NCI-H1930 (cell line): ENCODE data around the gene PCBD1.
"Not testable (repeated sequence)": the region's sequence is repeated elsewhere in the genome, so short reads cannot be mapped to it uniquely, and the experiment has no call there.

Experiments
- DNase-seq, 2 experiments: peaks; one replicate each; lab custom pipeline; 2025; lab: John Stamatoyannopoulos, UW

Gene PCBD1

GRCh38 chr10:70887804-70888800 lies at the start of gene PCBD1:
Gene PCBD1 (minus strand): TSS chr10:70888565. CDS start chr10:70888533, 32 bp downstream.
- DNase-seq, result peak; percentile 54 to 55

GRCh38 chr10:70937661-70938060 lies 49.3 kb upstream of the PCBD1 start:
- no peak for DNase-seq

- DNase-seq, result no peak
Measured at GRCh38 chr10:70936111-70936510, 47.7 kb upstream of the PCBD1 start.

GRCh38 chr10:70935631-70936030 lies 47.3 kb upstream of the PCBD1 start:
- DNase-seq, result no peak

GRCh38 chr10:70935125-70935625 lies 46.8 kb upstream of the PCBD1 start:
- DNase-seq, result no peak

GRCh38 chr10:70934701-70935100 lies 46.3 kb upstream of the PCBD1 start:
- DNase-seq, result no peak

- no peak for DNase-seq
Measured at GRCh38 chr10:70932392-70933196, 44.2 kb upstream of the PCBD1 start.

GRCh38 chr10:70931168-70931815 lies 42.9 kb upstream of the PCBD1 start:
- DNase-seq, result no peak

GRCh38 chr10:70930263-70931000 lies 42.1 kb upstream of the PCBD1 start:
- no peak for DNase-seq

GRCh38 chr10:70928140-70928539 lies 39.8 kb upstream of the PCBD1 start:
- DNase-seq, result no peak

- no peak for DNase-seq
Measured at GRCh38 chr10:70927189-70927943, 39.0 kb upstream of the PCBD1 start.

- DNase-seq, result no peak
Measured at GRCh38 chr10:70926226-70927000, 38.0 kb upstream of the PCBD1 start.

- DNase-seq, result peak in 1 of 2 experiments; percentile 0
Measured at GRCh38 chr10:70925377-70926225, 37.2 kb upstream of the PCBD1 start.

GRCh38 chr10:70923696-70924095 lies 35.3 kb upstream of the PCBD1 start:
- no peak for DNase-seq

- no peak for DNase-seq
Measured at GRCh38 chr10:70921285-70921684, 32.9 kb upstream of the PCBD1 start.

- DNase-seq, result no peak
Measured at GRCh38 chr10:70920519-70920918, 32.2 kb upstream of the PCBD1 start.

GRCh38 chr10:70919906-70920305 lies 31.5 kb upstream of the PCBD1 start:
- DNase-seq, result not testable (repeated sequence)

GRCh38 chr10:70918851-70919530 lies 30.6 kb upstream of the PCBD1 start:
- DNase-seq, result no peak
